Activated T-helper 1 cell treated with anti-CD3 and anti-CD28 coated beads, Interleukin-2, amount 50 U/mL, for 16 hours (primary cell): ENCODE measurements around the gene EPHA5.

ENCODE experiments used
- DNase-seq, 2 donors: peaks; one replicate each; pipeline ENCODE4 v3.0.0-alpha.2; 2020; ENCODE audit warnings: low read depth in 1 of 2, low spot score in 1 of 2

The EPHA5 gene

GRCh38 chr4:65508168-65508567, 162.1 kb downstream of the EPHA5 start:
- DNase-seq = no peak

GRCh38 chr4:65502131-65502701, 168.1 kb downstream of the EPHA5 start:
- no peak for DNase-seq

- DNase-seq = no peak
Measured at GRCh38 chr4:65498606-65499005, 171.7 kb downstream of the EPHA5 start.

GRCh38 chr4:65495439-65495838, 174.8 kb downstream of the EPHA5 start:
- no peak for DNase-seq

GRCh38 chr4:65482410-65482809, 187.9 kb downstream of the EPHA5 start:
- no peak for DNase-seq

GRCh38 chr4:65472531-65472930, 197.8 kb downstream of the EPHA5 start:
- no peak for DNase-seq

GRCh38 chr4:65467068-65467680, 203.1 kb downstream of the EPHA5 start:
- DNase-seq = no peak

- DNase-seq = no peak
Measured at GRCh38 chr4:65461781-65462180, 208.5 kb downstream of the EPHA5 start.

- DNase-seq = no peak
Measured at GRCh38 chr4:65457011-65457410, 213.3 kb downstream of the EPHA5 start.

- DNase-seq = no peak
Measured at GRCh38 chr4:65456579-65456978, 213.7 kb downstream of the EPHA5 start.

GRCh38 chr4:65453398-65453797, 216.9 kb downstream of the EPHA5 start:
- no peak for DNase-seq

- no peak for DNase-seq
Measured at GRCh38 chr4:65450899-65451298, 219.4 kb downstream of the EPHA5 start.

- no peak for DNase-seq
Measured at GRCh38 chr4:65437102-65437501, 233.2 kb downstream of the EPHA5 start.

- no peak for DNase-seq
Measured at GRCh38 chr4:65422109-65422508, 248.2 kb downstream of the EPHA5 start.

GRCh38 chr4:65420036-65420435, 250.3 kb downstream of the EPHA5 start:
- DNase-seq = no peak

GRCh38 chr4:65416891-65417290, 253.4 kb downstream of the EPHA5 start:
- no peak for DNase-seq

GRCh38 chr4:65407483-65407882, 262.8 kb downstream of the EPHA5 start:
- DNase-seq = no peak

- no peak for DNase-seq
Measured at GRCh38 chr4:65401083-65401482, 269.2 kb downstream of the EPHA5 start.

GRCh38 chr4:65399084-65399483, 271.2 kb downstream of the EPHA5 start:
- DNase-seq = no peak

GRCh38 chr4:65393078-65393477, 277.2 kb downstream of the EPHA5 start:
- no peak for DNase-seq

- DNase-seq = no peak
Measured at GRCh38 chr4:65392488-65392887, 277.8 kb downstream of the EPHA5 start.

GRCh38 chr4:65391814-65392213, 278.5 kb downstream of the EPHA5 start:
- DNase-seq = no peak

GRCh38 chr4:65391382-65391781, 278.9 kb downstream of the EPHA5 start:
- DNase-seq = no peak
